Urinary bladder (tissue), 4 donors: ENCODE measurements around the gene OR2V1. TPM values are rescaled to one million over a fixed set of nuclear protein-coding genes. Genes with fewer than 3 reads are reported as not detected.
A peak's percentile ranks its signal among the peaks of the same experiment; 100 is the strongest.
"Not testable (repeated sequence)": the region's sequence is repeated elsewhere in the genome, so short reads cannot be mapped to it uniquely, and the experiment has no call there.

Experiments
- DNase-seq: peaks from one replicate; pipeline ENCODE4 v3.0.0-alpha.2; 2015; ENCODE audit errors: extremely low spot score
- H3K27ac ChIP-seq: one replicate; pipeline ENCODE4 v1.5.1; 2013; ENCODE audit warnings: low read depth, mild to moderate bottlenecking, moderate library complexity
- H3K36me3 ChIP-seq: one replicate; pipeline ENCODE4 v1.6.1; 2013; ENCODE audit warnings: mild to moderate bottlenecking, moderate library complexity; ENCODE audit not compliant: insufficient read depth
- H3K4me1 ChIP-seq: one replicate; pipeline ENCODE4 v1.6.1; 2013; ENCODE audit warnings: mild to moderate bottlenecking, moderate library complexity; ENCODE audit not compliant: insufficient read depth
- H3K4me3 ChIP-seq: one replicate; pipeline ENCODE4 v1.5.1; 2013; ENCODE audit warnings: low read depth, low read length
- WGBS: extraction: QIAGEN DNeasy Blood & Tissue Kit; methylation state at CpG from one replicate; pipeline ENCODE4 v1.1.7; 2013; 5-methylcytosine and 5-hydroxymethylcytosine counted together
- polyA plus RNA-seq: library from polyadenylated mRNA; stranded (reverse); fragments of 200-250 nt; gene quantifications from one replicate; pipeline ENCODE4 v1.2.3, GENCODE V29; 2013
- total RNA-seq: library from RNA; depleted of rRNA; stranded (reverse); fragments of >200 nt; gene quantifications from one replicate; pipeline ENCODE4 v1.2.3, GENCODE V29; 2014
- donor health status: healthy with polysubstance abuse.
- donor health status: healthy.

The OR2V1 gene
- total and polyA plus RNA-seq, 2 donors, result not detected

DNA sequence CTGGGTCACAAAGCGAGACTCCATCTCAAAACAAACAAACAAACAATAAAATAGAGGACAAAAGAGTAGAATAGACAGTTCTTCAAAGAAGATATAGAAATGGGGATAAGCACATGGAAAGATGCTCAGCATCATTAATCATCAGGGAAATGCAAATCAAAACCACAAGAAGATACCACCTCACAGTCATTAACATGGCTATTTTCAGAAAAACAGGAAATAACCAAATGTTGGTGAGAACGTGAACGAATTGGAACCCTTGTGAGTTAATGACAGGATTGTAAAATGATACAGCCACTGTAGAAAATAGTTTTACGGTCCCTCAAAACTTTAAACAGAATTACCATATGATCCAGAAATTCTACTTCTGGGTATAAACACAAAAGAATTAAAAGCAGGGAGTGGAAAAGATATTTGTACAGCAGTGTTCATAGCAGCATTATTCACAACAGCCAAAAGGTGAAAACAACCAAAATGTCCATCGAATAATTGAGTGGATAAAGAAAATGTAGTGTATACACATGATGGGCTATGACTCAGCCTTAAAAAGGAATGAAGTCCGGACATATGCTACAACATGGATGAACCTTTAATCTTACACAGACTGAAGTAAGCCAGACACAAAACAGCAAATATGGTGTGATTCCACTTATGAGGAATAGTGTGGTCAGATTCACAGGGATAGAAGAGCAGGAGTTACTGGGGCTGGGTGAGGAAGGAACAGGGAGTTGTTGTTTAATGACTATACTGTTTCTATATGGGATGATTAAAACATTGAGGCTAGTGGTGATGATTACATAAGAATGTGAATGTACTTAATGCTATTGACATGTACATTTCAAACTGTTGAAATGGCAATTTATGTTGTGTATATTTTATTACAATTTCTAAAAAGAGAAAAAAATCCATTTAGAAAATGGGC lies 36.1 kb upstream of the OR2V1 start:
- H3K36me3 ChIP-seq, result no peaks in the 10 kb centered on the region
- DNase-seq, result no peak
- H3K4me1 ChIP-seq, result no peaks in the 10 kb centered on the region
- H3K27ac ChIP-seq, result no peak overlapping the region
- 63% methylated on average over 6 of the region's 6 CpGs for WGBS
- H3K4me3 ChIP-seq, result no peak overlapping the region

DNA sequence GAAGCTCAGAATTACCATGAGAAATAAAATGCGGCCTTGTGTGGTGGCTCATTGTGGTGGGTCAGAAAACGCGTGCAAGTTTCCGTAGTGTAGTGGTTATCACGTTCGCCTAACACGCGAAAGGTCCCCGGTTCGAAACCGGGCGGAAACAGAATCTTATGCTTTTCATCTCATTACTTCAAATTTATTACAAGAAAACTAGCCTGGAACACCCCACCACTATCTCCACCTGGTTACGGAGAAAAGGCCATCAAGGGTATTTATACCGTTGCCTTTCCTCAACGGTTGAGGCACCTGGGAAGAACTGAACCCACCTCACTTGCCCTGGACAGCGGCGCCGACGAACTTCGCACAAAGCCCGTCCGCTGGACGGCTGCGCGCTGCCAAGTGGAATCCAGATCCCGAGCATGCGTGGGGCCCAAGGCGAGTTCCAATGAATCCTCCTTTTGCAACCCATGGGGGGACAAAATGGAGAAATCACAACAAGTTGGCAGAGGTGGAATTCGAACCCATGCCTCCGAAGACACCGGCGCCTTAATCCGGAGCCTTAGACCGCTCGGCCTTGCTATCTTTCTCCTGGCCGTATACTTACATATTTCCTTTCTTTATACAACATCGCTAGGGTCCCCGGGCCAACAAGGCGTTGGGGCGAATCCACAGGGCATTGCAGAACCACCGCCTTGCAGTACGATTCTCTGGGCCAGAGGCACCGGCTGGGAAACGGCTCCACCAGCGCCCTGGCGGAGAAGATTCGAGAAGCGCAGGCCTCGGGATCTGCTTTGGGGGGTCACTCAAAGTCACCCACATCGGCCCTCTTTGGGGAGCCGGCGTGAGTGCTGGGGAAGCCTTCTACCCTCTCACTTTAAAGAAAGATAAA lies 33.3 kb upstream of the OR2V1 start:
- Histone ChIP-seq H3K36me3 (no peaks in the 10 kb centered on the region), H3K27ac (no peak overlapping the region), H3K4me3 (no peak overlapping the region), H3K4me1 (no peaks in the 10 kb centered on the region)
- 13% methylated on average over 50 of the region's 52 CpGs for WGBS
- DNase-seq, result no peak

DNA sequence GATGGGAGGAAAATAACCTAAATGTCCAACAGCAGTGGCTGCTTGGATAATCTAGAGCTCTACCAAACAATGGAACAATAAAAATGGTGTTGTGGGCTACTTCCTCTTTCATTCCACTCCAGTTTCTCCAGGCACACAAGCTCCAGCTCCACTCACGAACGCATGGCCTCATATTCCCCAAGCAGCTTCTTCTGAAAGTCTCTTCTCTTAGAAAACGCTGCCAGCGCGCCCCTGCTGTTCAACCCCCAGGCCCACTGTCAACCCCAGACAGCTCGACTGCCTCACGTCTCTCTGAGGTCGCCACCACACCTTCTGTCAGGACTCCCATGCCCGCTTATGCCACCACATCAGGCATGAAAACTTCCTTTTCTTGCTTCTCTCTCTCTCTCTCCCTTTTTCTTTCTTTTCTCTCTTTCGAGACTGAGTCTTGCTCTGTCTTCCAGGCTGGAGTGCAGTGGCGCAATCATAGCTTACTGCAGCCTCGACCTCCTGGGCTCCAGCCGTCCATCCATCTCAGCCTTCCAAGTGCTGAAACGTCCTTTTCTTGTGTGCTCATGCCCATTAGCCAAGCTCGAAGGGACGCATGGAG lies 32.6 kb upstream of the OR2V1 start:
- H3K4me1 ChIP-seq, result no peaks in the 10 kb centered on the region
- DNase-seq, result no peak
- WGBS, result 30% methylated on average over 16 of the region's 16 CpGs
- no peak overlapping the region for H3K4me3 ChIP-seq
- no peaks in the 10 kb centered on the region for H3K36me3 ChIP-seq
- H3K27ac ChIP-seq, result no peak overlapping the region

GRCh38 chr5:181161534-181162175 lies 30.7 kb upstream of the OR2V1 start:
- no peaks in the 10 kb centered on the region for H3K36me3 ChIP-seq
- H3K4me3 ChIP-seq, result no peak overlapping the region
- WGBS, result 82% methylated on average over 4 of the region's 4 CpGs
- no peaks in the 10 kb centered on the region for H3K4me1 ChIP-seq
- no peak overlapping the region for H3K27ac ChIP-seq
- no peak for DNase-seq

DNA sequence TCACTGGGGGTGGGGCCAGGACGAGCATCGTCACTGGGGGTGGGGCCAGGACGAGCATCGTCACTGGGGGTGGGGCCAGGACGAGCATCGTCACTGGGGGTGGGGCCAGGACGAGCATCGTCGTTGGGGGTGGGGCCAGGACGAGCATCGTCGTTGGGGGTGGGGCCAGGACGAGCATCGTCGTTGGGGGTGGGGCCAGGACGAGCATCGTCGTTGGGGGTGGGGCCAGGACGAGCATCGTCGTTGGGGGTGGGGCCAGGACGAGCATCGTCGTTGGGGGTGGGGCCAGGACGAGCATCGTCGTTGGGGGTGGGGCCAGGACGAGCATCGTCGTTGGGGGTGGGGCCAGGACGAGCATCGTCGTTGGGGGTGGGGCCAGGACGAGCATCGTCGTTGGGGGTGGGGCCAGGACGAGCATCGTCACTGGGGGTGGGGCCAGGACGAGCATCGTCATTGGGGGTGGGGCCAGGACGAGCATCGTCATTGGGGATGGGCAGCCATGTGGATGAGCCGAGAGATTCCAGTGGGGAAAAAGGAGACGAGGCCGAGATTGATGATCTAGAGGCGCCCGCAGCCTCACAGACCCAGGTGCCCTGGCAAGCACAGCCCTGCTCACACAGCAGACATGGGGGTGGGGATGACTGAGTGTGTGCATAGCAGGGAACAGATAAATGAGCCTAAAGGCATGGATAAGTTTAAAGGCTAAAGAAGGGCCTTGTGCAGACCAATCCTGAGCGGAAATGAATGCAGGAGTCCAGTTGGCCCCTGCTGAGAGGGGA lies 30.0 kb upstream of the OR2V1 start:
- not testable (repeated sequence) for H3K4me3 ChIP-seq, DNase-seq, H3K36me3 ChIP-seq, H3K27ac ChIP-seq, H3K4me1 ChIP-seq
- WGBS, result 11% methylated on average over 24 of the region's 48 CpGs

DNA sequence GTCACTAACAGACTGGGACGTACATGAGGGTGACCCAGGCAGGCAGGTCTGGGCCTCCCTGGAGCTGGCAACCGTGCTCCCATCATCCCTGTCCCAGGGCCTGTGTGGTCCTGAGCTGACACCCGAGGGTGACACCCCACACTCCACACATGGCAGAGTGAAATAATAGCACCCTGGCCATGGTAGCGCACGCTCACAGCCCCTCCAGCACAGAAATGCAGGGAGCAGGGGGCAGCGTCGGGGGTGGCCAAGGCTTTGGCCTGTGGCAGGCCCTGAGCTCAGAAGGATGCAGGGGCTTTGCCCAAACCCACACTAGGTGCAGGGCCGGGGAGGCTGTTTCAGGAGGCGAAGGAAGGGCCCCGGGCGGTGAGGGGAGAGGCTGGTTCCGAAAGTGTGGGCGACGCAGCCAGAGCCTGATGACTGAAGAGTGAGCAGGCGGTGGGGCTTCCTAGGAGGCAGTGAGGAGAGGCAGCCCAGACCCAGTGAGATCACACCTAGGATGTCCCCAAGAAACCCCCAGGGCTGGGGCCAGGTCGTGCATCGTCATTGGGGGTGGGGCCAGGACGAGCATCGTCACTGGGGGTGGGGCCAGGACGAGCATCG lies 29.3 kb upstream of the OR2V1 start:
- H3K27ac ChIP-seq, result no peak overlapping the region
- no peaks in the 10 kb centered on the region for H3K36me3 ChIP-seq
- no peak overlapping the region for H3K4me3 ChIP-seq
- no peaks in the 10 kb centered on the region for H3K4me1 ChIP-seq
- DNase-seq, result no peak
- 46% methylated on average over 21 of the region's 21 CpGs for WGBS

- no peaks in the 10 kb centered on the region for H3K36me3 ChIP-seq
- H3K4me3 ChIP-seq, result no peak overlapping the region
- 55% methylated on average over 20 of the region's 20 CpGs for WGBS
- DNase-seq, result peak; percentile 43
- no peaks in the 10 kb centered on the region for H3K4me1 ChIP-seq
- H3K27ac ChIP-seq, result no peak overlapping the region
Measured at GRCh38 chr5:181159286-181160151, 28.6 kb upstream of the OR2V1 start.

GRCh38 chr5:181158869-181159268 lies 27.9 kb upstream of the OR2V1 start:
- WGBS, result 84% methylated on average over 3 of the region's 3 CpGs

DNA sequence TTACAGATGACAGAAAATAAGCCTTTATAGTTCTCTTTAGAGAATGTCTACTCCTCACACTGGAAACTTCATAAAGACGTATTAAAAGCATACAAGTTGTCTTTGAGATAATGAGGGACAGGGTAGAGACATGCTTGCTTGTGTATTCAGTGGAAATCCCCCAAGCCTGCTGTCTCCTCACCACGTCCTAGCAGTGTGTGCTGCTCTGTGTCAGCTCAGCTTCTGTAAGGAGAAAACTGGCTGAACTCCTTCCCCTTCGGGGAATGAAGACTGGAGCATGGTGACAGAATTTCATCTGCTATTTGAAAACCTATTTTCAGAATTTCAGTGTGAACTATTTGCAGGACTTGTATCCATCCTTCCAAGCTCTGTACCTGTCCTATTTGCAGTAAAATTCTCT lies 25.8 kb upstream of the OR2V1 start:
- Histone ChIP-seq H3K4me3 (no peak overlapping the region), H3K36me3 (no peaks in the 10 kb centered on the region), H3K27ac (no peak overlapping the region), H3K4me1 (no peaks in the 10 kb centered on the region)
- DNase-seq, result no peak
- WGBS, result 45% methylated on average over 3 of the region's 3 CpGs

More at GRCh38 chr5:181158869-181159268, 27.9 kb upstream of the OR2V1 start:
- Histone ChIP-seq H3K4me3 (no peak overlapping the region), H3K27ac (no peak overlapping the region), H3K4me1 (no peaks in the 10 kb centered on the region), H3K36me3 (no peaks in the 10 kb centered on the region)
- DNase-seq, result no peak

DNA sequence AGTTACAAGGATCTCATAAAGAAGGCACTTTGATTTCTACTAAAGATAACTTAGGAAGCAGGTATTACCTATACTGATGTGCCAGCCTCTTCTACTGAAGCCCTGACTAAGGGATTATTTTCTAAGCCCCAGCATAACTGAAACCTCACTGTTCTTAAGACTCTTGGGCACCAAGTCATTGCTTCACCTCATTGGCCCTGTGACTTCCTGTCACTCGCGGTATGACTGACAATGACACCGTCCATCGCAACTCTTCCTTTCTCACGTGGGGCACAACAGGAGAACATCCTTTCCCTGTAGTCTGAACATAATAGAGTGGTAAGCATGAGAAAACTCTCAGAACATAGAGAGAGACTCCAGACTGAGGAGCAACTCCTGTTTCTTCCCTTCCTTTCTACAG lies 22.8 kb upstream of the OR2V1 start:
- DNase-seq, result no peak
- H3K27ac ChIP-seq, result no peak overlapping the region
- no peaks in the 10 kb centered on the region for H3K4me1 ChIP-seq
- WGBS, result 67% methylated on average over 5 of the region's 5 CpGs
- H3K4me3 ChIP-seq, result no peak overlapping the region
- no peaks in the 10 kb centered on the region for H3K36me3 ChIP-seq

GRCh38 chr5:181152406-181152805 lies 21.4 kb upstream of the OR2V1 start:
- WGBS, result 76% methylated on average over 9 of the region's 9 CpGs
- DNase-seq, result no peak
- H3K4me1 ChIP-seq, result no peaks in the 10 kb centered on the region

GRCh38 chr5:181151146-181151545 lies 20.2 kb upstream of the OR2V1 start:
- no peak for DNase-seq
- 26% methylated on average over 9 of the region's 9 CpGs for WGBS
- no peak overlapping the region for H3K4me3 ChIP-seq
- H3K27ac ChIP-seq, result no peak overlapping the region
- no peaks in the 10 kb centered on the region for H3K36me3 ChIP-seq
- no peaks in the 10 kb centered on the region for H3K4me1 ChIP-seq

More at GRCh38 chr5:181152406-181152805, 21.4 kb upstream of the OR2V1 start:
- Histone ChIP-seq H3K27ac (no peak overlapping the region), H3K4me3 (no peak overlapping the region), H3K36me3 (no peaks in the 10 kb centered on the region)
